NCI-H82 treated with DMSO at 0.1 percent for 48 hours (cell line): ENCODE data around the gene CNTNAP3B.
"Not testable (repeated sequence)": the region's sequence is repeated elsewhere in the genome, so short reads cannot be mapped to it uniquely, and the experiment has no call there.

ENCODE experiments used
- DNase-seq: peaks from one replicate; lab custom pipeline; 2025; ENCODE audit not compliant: unreplicated experiment; lab: John Stamatoyannopoulos, UW

The CNTNAP3B gene

GRCh38 chr9:42129073-42129729, at the start of gene CNTNAP3B:
Gene CNTNAP3B, minus strand, starts transcription at chr9:42129426. Its CDS starts 332 bp downstream, at chr9:42129094.
- DNase-seq: not testable (repeated sequence)

DNA sequence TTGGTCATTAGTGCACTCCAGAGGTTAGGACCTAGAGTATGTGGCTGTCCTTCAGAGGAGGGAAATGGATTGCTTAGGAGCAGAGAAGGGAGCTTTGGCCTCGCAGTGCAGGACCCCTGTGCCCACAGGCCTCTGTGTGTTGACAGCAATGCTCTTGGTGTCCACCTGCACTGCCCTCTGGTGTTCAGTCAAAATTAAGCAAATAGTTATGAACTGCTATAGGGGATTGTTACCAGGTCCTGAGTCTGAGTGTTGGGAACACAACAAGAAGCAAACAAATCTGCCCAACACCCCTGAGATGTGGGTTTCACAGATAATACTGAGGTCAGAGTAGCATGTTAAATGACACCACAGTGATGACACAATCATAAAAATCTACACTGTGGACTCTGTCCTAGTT, 31.1 kb upstream of the CNTNAP3B start:
- DNase-seq: not testable (repeated sequence)

- DNase-seq: not testable (repeated sequence)
These were observed 2.0 kb downstream of the CNTNAP3B start for GRCh38 chr9:42127056-42127841.

- DNase-seq: not testable (repeated sequence)
These were observed 8.2 kb downstream of the CNTNAP3B start for GRCh38 chr9:42121007-42121406.

GRCh38 chr9:42095929-42096328, 33.3 kb downstream of the CNTNAP3B start:
- not testable (repeated sequence) for DNase-seq

DNA sequence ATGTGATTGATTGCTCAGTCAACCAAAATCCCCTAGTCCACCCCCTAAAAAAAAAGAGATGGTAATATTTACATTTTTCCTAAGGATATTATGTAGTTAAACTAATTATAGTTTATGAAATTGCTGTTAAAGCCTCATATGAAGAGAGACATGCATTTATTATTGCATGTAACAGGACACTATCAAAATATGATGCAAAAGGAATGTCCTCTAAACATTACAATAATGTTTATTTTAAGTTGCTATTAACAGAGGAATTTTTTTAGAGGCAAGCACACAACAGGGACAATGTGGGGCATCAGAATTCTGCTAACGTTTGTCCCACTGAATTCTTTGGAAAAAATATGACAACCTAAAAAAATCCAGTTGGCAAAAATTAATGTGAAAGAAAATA, 44.7 kb downstream of the CNTNAP3B start:
- DNase-seq: not testable (repeated sequence)

DNA sequence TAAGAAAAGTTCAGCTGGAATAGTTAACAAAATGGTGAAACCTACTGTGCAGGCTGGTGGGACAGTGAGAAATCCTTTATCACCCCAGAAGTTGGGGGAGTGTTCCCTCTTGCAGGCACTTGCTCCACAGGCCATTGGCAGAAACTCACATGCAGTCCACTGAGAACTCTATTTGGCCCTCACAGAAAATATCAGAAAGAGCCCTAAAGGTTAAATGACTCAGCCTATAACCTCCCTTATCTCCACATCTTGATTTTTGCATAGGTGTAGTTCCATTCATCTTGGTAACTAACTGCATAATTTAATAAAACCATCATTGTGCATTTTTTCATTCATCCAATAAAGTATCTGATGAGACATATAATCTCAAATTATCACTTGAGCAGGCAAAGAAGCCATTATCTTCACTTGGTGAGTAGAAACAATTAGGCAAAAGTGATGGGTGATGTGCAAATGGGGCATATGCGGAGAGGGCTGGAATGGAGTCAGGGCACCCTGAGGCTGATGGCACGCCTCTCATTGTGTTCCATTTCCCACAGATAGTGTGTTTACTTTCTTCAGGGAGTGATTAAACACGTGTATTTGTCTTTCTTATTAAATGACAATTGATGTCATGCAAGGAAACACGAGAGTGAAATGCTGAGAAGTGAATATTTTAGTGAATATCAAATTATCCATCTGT, 45.2 kb downstream of the CNTNAP3B start:
- not testable (repeated sequence) for DNase-seq

DNA sequence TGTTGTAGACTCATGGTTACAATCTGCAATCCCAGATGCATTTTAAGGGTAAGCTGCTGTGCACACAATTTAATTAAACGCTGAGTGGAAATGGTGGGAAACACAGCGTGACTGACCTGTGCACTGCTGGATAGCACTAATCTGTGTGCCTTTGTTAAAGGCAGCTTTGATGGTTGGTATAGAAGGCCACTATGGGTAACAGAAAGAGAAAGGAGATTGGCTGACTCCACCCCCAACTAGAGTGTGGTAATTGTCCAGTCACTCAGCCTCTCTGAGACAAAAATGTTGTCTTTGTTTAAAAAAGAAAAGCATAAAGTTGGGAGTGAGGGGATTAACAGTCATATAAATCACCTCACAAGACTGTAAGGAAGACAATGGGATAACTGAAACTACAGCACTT, 48.9 kb downstream of the CNTNAP3B start:
- not testable (repeated sequence) for DNase-seq

DNA sequence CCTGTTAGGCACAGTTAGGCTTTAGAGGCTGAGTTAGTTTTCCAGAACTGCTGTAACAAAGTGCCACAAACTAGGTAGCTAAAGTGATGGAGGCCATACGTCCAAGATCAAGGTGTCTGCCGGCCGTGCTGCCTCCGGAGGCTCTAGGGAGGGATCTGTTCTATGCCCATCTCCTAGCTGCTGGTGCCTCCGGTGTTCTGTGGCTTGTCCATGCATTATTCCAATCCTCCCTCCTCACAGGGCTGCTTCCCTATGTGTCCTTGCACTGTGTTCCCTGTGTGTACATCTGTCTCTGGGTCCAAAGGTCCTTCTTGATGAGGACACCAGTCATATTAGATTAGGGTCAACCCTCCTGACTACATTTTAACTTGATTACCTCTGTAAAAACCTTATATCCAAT, 54.4 kb downstream of the CNTNAP3B start:
- DNase-seq: not testable (repeated sequence)

GRCh38 chr9:42071026-42071425, 58.2 kb downstream of the CNTNAP3B start:
- DNase-seq: not testable (repeated sequence)

DNA sequence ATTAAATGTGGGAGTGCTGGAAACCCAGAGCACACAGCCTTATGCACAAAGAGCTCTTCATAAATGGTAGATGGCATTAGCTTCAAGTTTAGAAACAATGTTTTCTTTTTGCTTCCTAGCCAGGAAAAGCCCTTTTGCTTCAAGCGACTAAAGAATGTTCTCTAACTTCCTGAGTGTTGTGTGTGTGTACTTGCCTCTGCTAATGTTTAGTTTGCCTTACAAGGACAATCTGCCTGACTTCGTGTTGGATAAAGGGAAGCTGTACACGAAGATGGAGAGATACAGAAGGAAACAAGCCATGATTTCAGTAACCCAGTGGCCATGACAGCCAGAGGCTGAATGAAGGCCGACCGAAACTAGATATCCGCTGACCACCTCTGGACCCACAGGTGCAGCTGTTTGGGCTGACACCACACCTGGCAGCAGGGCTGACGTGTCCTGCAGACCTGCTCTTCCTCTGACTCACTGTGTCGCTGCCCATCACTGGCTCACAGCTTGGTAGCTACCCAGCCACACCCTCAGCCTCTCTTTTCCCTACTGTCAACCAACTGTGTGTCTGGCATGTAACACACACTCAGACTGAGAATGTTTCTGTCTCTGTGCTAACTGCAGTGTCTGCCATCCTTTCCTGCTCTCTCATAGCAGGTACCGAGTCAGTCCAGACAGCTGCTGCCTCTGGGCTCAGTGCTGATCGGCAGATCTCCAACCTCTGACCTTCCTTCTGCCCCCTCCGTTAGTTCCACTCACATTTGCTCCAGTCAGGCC, 59.0 kb downstream of the CNTNAP3B start:
- DNase-seq: not testable (repeated sequence)

- DNase-seq: not testable (repeated sequence)
These were observed 75.4 kb downstream of the CNTNAP3B start for GRCh38 chr9:42053874-42054273.

GRCh38 chr9:42050701-42051100, 78.5 kb downstream of the CNTNAP3B start:
- not testable (repeated sequence) for DNase-seq

- not testable (repeated sequence) for DNase-seq
These were observed 84.7 kb downstream of the CNTNAP3B start for GRCh38 chr9:42044422-42045010.

GRCh38 chr9:42033541-42033940, 95.7 kb downstream of the CNTNAP3B start:
- DNase-seq: not testable (repeated sequence)

- not testable (repeated sequence) for DNase-seq
These were observed 108.6 kb downstream of the CNTNAP3B start for GRCh38 chr9:42020639-42021038.

DNA sequence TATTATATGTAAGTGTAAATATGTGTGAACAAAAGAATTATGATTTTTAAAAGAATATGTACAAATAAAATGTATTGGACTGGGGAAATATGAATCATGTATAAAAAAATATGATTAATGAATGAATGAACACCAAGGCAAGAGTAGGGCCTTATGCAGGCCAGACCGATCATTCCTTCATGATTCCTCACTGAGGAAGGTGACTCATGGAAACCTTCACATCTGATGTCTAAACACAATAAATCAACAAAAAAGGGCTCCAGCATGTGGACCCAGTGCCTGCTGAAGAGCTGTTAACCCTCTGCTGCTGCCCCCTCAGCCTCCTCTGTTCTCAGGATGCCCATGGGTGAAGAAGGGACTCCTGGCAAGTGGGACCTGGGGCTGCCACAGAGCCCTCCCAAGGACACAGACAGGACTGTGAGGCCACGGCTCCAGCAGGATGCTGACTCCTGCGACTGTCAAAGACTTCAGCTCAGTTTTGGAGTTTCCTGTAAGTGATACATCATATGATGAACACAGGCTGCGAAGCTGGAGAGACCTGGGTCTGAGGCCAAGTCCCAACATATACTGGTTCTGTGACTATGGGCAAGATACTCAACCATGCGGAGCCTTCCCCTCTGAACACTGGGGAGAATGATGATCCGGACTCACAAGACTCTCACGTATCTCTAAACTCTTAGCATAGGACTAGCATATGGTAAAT, 110.9 kb downstream of the CNTNAP3B start:
- not testable (repeated sequence) for DNase-seq

DNA sequence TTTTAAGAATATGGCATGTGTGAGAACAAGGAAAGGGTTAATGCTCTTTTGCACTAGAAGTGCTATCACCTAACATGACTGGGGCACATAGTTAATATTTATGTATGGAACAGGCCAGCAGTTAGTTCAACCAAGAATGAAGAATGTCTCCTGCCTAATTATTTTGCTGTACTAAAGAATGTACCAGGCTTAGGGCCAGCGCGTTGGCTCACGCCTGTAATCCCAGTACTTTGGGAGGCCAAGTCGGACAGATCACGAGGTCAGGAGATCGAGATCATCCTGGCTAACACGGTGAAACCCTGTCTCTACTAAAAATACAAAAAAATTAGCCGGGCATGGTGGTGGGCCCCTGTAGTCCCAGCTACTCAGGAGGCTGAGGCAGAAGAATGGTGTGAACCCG, 114.9 kb downstream of the CNTNAP3B start:
- not testable (repeated sequence) for DNase-seq

- DNase-seq: not testable (repeated sequence)
These were observed 137.6 kb downstream of the CNTNAP3B start for GRCh38 chr9:41991607-41992006.

- DNase-seq: not testable (repeated sequence)
These were observed 149.0 kb downstream of the CNTNAP3B start for GRCh38 chr9:41980271-41980670.
